Endometrium (tissue), 2 donors: Measurements from ENCODE around the gene CBLB.

Experiments used
- FAIRE-seq: peaks from 2 replicates; lab custom pipeline; 2012; peaks lifted over from hg19 to GRCh38; lab: Jason Lieb, UNC
- donor health status: control.
- donor health status: control.

CBLB gene

GRCh38 chr3:105616374-105617121, 252.3 kb downstream of the CBLB start:
- no peak for FAIRE-seq

GRCh38 chr3:105615814-105616213, 253.0 kb downstream of the CBLB start:
- FAIRE-seq: no peak

- FAIRE-seq: no peak
Observed at GRCh38 chr3:105614288-105615030, 254.4 kb downstream of the CBLB start.

- no peak for FAIRE-seq
Observed at GRCh38 chr3:105613120-105613519, 255.7 kb downstream of the CBLB start.

GRCh38 chr3:105611304-105612192, 257.3 kb downstream of the CBLB start:
- FAIRE-seq: no peak

GRCh38 chr3:105610473-105610872, 258.3 kb downstream of the CBLB start:
- FAIRE-seq: no peak

GRCh38 chr3:105608623-105609022, 260.2 kb downstream of the CBLB start:
- FAIRE-seq: no peak

- FAIRE-seq: no peak
Observed at GRCh38 chr3:105606016-105606415, 262.8 kb downstream of the CBLB start.
